GM19372 (cell line): ENCODE results near the gene RALGDS.

Experiments used
- ATAC-seq: cut with Tn5 transposase; IDR thresholded peaks from one replicate; pipeline ENCODE4 v1.9.1; 2021; ENCODE audit warnings: mild to moderate bottlenecking, low read depth, moderate library complexity; ENCODE audit not compliant: unreplicated experiment

Gene RALGDS

DNA sequence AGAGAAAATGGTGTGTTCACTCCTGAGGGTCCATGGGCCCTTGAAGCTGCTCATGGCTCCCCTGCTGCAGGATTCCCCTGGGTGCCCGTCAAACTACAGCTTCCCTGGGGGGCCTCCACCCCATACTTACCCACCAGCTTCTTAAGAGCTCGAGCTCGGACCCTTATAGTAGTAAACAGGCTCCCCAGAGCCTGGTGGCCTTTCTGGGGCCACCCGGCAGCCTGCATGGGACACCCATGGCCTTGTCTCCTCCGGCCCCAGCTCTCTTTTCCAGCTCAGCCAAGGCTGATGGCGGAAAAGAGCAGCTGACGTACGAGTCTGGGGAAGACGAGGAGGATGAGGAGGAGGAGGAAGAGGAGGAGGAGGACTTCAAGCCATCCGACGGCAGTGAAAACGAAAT is 63.5 kb downstream of the RALGDS start:
- no peak for ATAC-seq

DNA sequence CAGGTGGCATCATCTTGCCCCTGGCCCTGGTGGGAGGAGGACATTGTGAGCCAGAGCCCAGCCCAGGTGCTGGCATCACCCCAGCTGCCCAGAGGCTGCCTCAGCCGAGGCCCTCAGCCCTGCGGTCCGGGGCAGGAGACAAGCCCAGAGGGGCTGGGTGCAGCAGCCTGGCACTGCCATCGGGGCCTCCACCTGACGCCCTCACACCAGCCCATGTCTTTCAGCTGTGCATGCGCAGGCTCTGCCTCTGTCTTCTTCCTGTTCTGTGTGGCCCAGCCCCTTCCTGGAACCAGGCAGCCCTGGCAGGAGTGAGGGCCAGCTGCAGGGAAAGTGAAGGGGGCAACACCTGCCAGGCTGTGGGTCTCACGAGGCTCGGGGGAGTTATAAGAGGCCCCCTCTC is 64.0 kb downstream of the RALGDS start:
- ATAC-seq = no peak

DNA sequence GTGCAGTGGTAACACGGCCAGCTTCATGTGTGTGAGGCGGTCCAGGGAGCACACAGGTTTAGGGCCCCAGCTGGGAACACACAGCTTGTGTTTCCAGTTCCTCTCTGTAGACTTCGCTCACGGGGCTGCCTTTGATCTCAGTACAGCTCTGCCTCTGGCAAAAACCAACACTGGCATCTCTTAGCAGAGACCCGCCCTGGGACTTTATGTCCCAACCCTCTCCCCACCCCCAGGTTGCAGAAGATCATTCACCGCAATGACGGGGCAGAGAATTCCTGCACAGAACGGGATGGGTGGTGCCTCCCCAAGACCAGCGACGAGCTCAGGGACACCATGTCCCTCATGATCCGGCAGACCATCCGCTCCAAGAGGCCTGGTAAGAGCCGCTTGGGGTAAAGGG is 64.5 kb downstream of the RALGDS start:
- no peak for ATAC-seq

DNA sequence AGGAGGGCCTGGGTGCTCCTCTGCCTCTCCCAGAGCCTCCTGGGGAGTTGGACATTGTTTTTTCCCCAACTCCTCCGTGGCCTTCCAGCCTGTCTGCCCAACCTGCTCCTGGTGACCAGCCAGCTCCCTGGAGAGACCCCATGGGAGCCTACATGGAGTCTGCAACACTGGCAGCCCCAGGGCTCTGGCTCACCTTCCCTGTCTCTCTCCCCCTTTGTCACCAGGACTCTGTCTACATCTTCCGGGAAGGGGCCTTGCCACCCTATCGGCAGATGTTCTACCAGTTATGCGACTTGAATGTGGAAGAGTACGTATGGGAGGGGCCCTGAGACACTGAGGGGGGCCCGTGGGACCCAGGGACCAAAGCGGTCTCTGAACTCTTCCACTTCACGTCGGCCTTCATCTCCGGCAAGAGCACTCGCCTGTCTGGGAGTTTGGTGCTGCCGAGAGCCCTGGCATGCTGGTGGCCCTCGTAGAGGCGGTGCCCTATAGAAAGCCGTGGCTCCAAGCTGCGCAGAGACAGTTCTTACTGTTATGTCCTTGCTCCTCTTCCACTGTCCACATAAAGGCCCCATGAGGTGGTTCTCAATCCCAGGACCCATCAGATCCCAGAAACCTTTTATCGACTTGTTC is 65.1 kb downstream of the RALGDS start:
- ATAC-seq = no peak

DNA sequence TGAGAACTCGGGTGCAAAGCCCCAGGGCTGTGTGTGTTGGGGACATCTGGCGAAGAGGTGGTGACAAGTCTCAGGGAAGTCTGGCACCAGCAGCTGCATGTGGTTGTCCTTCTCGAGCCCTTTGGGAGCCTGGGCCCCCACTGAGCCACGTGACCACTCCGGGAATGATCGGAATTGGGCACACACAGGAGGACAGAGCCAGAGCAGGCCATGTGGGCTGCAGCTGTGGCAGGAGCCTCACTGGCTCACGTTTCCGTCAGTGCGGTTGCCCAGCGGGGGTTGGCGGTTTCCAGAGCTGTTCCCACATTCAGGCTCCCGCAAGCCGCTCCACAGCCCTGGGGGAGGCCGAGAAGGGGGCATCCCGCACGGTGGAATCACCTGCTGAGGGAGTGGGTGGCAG is 66.1 kb downstream of the RALGDS start:
- no peak for ATAC-seq

DNA sequence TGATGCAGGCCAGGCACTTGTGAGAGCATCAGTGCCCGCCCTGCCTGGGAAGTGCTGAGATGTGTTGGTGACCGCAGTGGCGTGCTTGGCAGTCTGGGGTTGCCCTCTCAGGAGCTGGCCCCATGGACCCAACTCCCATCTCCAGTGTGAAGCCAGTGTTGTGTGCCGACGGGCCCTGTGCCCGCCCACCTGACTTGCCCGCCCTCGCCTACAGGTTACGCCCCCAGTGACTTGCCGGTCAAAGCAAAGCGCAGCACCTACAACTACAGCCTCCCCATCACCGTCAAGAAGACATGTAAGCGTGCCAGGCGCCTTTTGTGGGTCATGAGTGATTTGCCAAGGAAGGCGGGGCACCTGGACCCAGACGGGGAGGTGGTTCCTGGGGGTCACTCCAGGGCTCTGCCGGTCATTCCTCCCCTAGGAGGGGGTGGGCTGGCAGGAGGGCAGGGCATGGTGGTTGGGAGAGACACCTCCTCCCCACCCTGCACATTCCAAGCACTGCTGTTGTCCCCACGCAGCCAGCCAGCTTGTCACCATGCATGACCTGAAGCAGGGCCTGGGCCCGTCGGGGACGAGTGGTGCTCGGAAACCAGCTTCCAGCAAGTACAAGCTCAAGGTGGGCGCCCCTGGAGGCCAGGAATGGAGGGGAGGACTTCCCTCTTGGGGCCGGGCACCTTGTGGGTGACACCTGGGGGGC is 66.7 kb downstream of the RALGDS start:
- ATAC-seq = no peak

DNA sequence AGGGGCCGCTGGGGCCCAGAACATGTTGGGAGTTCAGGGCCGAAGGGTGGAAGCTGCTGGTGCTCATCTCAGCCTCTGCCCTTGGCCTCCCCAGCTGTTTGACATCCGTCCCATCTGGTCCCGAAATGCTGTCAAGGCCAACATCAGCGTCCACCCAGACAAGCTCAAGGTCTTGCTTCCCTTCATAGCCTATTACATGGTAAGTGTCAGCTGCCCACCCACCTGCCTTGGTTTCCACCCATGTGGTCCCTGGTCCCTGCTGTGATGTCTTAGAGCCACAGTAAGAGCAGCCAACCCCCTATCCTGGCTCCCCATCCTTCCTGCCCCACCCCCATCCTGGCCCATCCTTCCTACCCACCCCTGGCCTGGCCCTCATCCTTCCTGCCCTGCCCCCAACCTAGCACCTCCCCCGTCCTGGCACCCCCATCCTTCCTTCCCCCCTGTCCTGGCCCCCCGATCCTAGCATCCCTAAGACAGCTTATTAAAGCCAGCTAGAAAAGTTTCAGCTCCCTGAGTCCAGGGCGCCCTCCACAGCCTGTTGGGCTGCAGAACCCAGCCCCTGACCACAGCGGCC is 69.0 kb downstream of the RALGDS start:
- ATAC-seq = no peak

- ATAC-seq = no peak
These were observed 69.6 kb downstream of the RALGDS start for GRCh38 chr9:133051281-133051900.

- ATAC-seq = no peak
These were observed 70.3 kb downstream of the RALGDS start for GRCh38 chr9:133050781-133051180.

DNA sequence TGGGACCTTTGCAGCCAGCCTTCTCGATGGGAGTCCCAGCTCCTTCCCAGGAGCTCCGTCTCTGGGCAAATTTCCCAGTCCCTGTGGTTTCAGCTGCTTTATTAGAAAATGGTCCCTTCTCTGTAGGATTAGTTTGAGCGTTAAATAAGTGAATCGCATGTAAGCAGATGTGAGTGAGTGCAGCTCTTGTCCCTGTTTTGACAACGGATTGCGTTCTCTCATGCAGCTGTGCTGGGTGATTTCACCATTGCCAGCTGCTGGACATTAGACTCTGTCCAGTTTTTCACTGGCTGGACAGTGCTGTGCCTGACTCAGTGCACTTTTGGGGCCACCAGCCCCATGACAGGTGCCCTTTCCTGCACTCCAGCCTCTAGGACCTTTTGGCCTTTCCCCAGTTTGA is 70.9 kb downstream of the RALGDS start:
- ATAC-seq = no peak

DNA sequence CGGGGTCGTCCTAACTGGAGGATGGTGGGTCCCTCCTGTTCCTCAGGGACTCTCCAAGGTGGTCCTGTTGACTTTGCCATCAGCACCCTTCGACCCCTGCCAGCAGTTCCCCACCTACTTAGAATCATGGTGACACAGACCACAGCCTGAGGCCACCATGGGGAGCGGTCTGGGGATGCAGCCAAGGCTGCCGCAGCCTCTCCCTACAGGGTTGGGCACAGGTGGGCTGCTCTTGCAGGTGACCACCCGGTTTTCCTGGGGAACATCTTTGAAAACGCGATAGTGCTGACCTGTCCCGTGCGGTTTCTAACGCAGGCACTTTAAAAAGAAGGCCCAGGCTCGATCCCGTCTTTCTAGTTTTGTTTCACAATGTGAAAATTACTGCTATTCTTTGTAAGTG is 72.0 kb downstream of the RALGDS start:
- ATAC-seq = no peak

DNA sequence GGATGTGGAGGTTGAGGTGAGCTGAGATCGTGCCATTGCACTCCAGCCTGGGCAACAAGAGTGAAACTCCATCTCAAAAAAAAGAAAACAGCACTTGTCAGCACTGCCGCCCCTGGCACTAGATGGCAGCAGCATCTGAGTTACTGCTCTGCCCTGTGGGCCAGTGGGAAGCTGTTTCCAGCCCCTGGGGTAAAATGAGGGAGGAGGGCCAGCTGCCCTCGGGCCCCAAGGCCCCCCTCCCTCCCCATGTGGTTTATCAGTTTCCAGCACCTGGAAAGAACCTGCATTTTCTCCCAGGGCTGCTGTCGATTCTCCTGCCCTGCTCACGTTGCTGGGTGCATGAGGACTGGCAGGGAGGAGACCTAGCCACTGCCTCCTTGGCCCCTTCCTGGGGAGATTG is 72.4 kb downstream of the RALGDS start:
- ATAC-seq = no peak
